Right lobe of liver (tissue), 6 donors: ENCODE data around the gene KCNN2. TPM values are rescaled to one million over a fixed set of nuclear protein-coding genes. Genes with fewer than 3 reads are reported as not detected.

Source experiments
- ATAC-seq, 4 donors: fragments of 200-7000 bp; cut with Tn5 transposase; one replicate each; pipeline ENCODE4 v1.9.1; 2020; ENCODE audit warnings: mild to moderate bottlenecking in 4 of 4, moderate library complexity in 4 of 4
- DNase-seq, 3 donors: peaks; one replicate each; pipeline ENCODE4 v3.0.0-alpha.2; 2020
- H3K27ac ChIP-seq, 3 donors: fragments of 200-600 bp; one replicate each; pipeline ENCODE4 v1.8.0; 2022
- H3K27me3 ChIP-seq, 2 donors: fragments of 200-600 bp; one replicate each; pipeline ENCODE4 v1.8.0; 2022
- H3K36me3 ChIP-seq, 4 donors: fragments of 200-600 bp; sonication (generic) in 1 of 4; one replicate each; pipeline versions ENCODE4 v1.5.1 to v1.8.0; 2017 to 2022; ENCODE audit warnings: control low read depth in 1 of 4
- H3K4me1 ChIP-seq, 4 donors: fragments of 200-600 bp; sonication (generic) in 1 of 4; one replicate each; pipeline versions ENCODE4 v1.5.1 to v1.8.0; 2017 to 2022; ENCODE audit warnings: control low read depth in 1 of 4
- H3K4me3 ChIP-seq, 3 donors: fragments of 200-600 bp; one replicate each; pipeline ENCODE4 v1.8.0; 2022
- H3K9me3 ChIP-seq, 4 donors: fragments of 200-600 bp; sonication (generic) in 1 of 4; one replicate each; pipeline versions ENCODE4 v1.5.1 to v1.8.0; 2017 to 2022; ENCODE audit warnings: control low read depth in 1 of 4
- POLR2A ChIP-seq: fragments of 450-650 bp; IDR thresholded peaks from one replicate; pipeline ENCODE4 v1.6.1; 2017; ENCODE audit warnings: antibody characterized with exemption, mild to moderate bottlenecking
- WGBS: methylation state at CpG from one replicate; pipeline ENCODE4 v1.1.6; 2018; ENCODE audit warnings: low coverage, low lambda C conversion rate; ENCODE audit not compliant: insufficient coverage; ENCODE audit errors: missing lambda C conversion rate; 5-methylcytosine and 5-hydroxymethylcytosine counted together
- intact Hi-C, 2 donors: fragments of 100-400 bp; cut with DNase I; formaldehyde crosslinking; loops; one replicate each; pipeline versions ENCODE4 v1.11.2 to v1.14.1; 2022
- total RNA-seq, 6 experiments: library from RNA; depleted of rRNA in 2 of 6; stranded (reverse); fragments of >200 nt in 2 of 6; fragmentation: NEBNext Ultra II Directional in 3 of 6; extraction: Animal tissue kit (Norgen Biotek cat#: 25700) in 3 of 6; gene quantifications; one replicate each; pipeline versions ENCODE4 v1.1.0 to v1.2.4, GENCODE V29; 2016 to 2023
- TF ChIP-seq, protein P1 (sequence below), 4 donors: fragments of 200-600 bp in 3 of 4; fragments of 450-650 bp in 1 of 4; IDR thresholded peaks; one replicate each; pipeline versions ENCODE4 v1.5.1 to v1.8.0; 2016 to 2022; ENCODE audit warnings: antibody characterized with exemption in 4 of 4, mild to moderate bottlenecking in 2 of 4
- donor health status: DM: no; HTN: yes; CAD: no.
- donor health status: DM: no; HTN: no; CAD: no.
- donor health status: DM: no; HTN: no; CAD: no.
- donor health status: DM: no; HTN: yes; CAD: no.
- donor health status: DM: no; HTN: yes; CAD: no.

Gene KCNN2
- total RNA-seq, 6 experiments from 2014 or later = 0.60 to 17.4 (median 6.5) TPM

DNA sequence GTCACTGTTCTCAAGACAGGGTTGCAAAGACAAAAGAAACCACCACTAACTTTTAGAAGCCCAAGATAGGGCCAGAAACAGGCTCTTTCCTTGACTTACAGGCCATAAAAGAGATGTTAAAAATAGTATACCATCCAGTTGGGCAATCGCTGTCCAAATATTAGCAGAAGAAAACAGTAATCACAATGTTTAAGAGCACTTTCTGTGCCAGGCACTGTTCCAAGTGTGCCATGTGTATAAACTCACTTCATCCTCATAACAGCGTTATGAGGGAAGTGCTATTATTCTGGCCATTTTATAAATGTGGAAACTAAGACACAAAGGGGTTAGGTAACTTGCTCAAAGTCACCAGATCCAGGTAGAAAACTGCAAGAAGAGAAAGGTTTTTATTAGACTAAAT is 111.7 kb downstream of the KCNN2 start:
- Histone ChIP-seq H3K27ac (no peak overlapping the region), H3K36me3 (no peaks in the 10 kb centered on the region), H3K27me3 (no peaks in the 10 kb centered on the region), H3K9me3 (no peaks in the 10 kb centered on the region), H3K4me1 (peaks cover 0 to 14% (median 0%) of the 10 kb centered on the region in 4 donors), H3K4me3 (no peak overlapping the region)
- 41% methylated on average over 2 of the region's 2 CpGs for WGBS
- intact Hi-C loops = no loop called here
- no peak for TF ChIP-seq POLR2A
- TF ChIP-seq, protein P1, sequence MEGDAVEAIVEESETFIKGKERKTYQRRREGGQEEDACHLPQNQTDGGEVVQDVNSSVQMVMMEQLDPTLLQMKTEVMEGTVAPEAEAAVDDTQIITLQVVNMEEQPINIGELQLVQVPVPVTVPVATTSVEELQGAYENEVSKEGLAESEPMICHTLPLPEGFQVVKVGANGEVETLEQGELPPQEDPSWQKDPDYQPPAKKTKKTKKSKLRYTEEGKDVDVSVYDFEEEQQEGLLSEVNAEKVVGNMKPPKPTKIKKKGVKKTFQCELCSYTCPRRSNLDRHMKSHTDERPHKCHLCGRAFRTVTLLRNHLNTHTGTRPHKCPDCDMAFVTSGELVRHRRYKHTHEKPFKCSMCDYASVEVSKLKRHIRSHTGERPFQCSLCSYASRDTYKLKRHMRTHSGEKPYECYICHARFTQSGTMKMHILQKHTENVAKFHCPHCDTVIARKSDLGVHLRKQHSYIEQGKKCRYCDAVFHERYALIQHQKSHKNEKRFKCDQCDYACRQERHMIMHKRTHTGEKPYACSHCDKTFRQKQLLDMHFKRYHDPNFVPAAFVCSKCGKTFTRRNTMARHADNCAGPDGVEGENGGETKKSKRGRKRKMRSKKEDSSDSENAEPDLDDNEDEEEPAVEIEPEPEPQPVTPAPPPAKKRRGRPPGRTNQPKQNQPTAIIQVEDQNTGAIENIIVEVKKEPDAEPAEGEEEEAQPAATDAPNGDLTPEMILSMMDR (IDR thresholded peaks at IDR 0.05) = no peak
- DNase-seq (peak in 1 of 3 donors; percentile 49), ATAC-seq (peak; percentile 49 to 88 (median 82))

DNA sequence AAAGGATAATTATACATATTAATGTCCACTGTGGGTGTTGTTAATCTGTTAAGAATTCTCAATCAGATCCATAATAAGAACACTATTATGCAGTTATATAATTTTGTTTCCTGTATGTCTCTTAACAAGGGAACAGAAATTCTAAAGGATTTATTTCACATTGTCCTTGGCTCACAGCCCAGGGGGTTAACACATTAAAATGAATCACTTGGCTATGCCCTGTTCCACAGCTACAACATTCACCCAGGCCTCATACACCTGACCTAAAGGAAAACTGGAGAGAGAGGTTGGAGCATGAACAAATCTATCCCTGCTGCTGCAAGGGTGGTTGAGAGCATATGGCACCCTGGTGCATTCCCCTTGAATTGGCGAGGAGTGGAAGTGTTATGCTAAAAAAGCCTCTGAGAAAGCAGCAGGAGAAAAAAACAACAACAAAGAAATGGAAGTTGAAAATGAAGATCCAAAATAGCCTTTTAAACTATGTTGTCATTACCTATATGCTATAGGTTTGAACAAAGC is 116.0 kb downstream of the KCNN2 start:
- intact Hi-C loops = no loop called here
- ATAC-seq = no peak
- DNase-seq = no peak

DNA sequence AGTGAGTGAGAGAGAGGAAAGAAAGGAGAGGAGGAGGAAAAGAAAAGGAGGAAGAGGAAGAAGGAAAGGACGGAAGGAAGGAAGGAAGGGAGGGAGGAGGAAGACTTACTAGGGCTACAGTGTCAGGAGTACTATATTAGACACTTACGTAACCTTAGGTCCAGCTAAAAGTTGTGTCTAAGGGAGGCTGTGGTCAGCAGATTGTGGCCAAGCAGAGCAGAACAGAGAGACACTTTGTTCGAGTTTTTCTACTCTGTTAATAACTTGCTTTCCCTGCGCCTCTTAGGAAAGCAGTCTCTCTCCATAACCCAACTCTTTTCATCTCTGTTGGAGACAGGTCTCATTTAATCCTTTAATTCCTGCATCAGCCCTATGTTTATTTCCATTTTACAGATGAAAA is 138.9 kb downstream of the KCNN2 start:
- DNase-seq (no peak), ATAC-seq (no peak)
- intact Hi-C loops = no loop called here
- no peak for TF ChIP-seq POLR2A
- TF ChIP-seq, protein P1 (IDR thresholded peaks at IDR 0.05) = no peak
- Histone ChIP-seq H3K4me3 (no peak overlapping the region), H3K4me1 (no peaks in the 10 kb centered on the region), H3K27ac (no peak overlapping the region), H3K36me3 (peaks cover 0 to 11% (median 0%) of the 10 kb centered on the region in 4 donors), H3K9me3 (no peaks in the 10 kb centered on the region), H3K27me3 (no peaks in the 10 kb centered on the region)
- WGBS = 53% methylated on average over 4 of the region's 4 CpGs

More for the DNA sequence above, 116.0 kb downstream of the KCNN2 start:
- Histone ChIP-seq H3K36me3 (no peaks in the 10 kb centered on the region), H3K27ac (no peak overlapping the region), H3K4me1 (peaks cover 0 to 11% (median 0%) of the 10 kb centered on the region in 4 donors), H3K9me3 (no peaks in the 10 kb centered on the region), H3K4me3 (no peak overlapping the region), H3K27me3 (no peaks in the 10 kb centered on the region)
- no peak for TF ChIP-seq POLR2A
- TF ChIP-seq, protein P1 (IDR thresholded peaks at IDR 0.05) = no peak
- WGBS = 50% methylated on average over 1 of the region's 1 CpG

DNA sequence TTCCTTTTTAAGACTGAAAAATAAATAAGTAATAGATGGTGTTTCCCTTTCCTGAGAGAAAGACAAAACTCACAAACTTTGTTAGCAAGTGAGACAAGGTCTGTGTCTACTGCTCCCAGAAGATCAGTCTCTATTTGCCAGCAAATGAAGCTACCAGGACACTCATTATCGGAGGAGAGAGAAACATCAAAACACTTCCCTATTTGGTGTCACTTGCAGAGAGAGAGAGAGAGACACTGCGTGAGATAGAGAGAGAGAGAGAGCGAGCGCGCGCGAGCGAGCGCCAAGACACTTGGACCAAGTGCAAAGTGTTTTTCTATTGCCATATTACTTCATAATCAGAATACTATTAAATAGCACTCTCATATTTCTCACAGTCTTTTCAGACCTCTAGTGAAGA is 142.7 kb downstream of the KCNN2 start:
- no peak overlapping the region for H3K4me3 ChIP-seq
- 80% methylated on average over 8 of the region's 9 CpGs for WGBS
- no peaks in the 10 kb centered on the region for H3K9me3 ChIP-seq
- TF ChIP-seq POLR2A = no peak
- TF ChIP-seq, protein P1 (IDR thresholded peaks at IDR 0.05) = no peak
- no peaks in the 10 kb centered on the region for H3K4me1 ChIP-seq
- intact Hi-C loops = no loop called here
- no peaks in the 10 kb centered on the region for H3K36me3 ChIP-seq
- DNase-seq (no peak), ATAC-seq (no peak)
- H3K27ac ChIP-seq = no peak overlapping the region
- no peaks in the 10 kb centered on the region for H3K27me3 ChIP-seq

DNA sequence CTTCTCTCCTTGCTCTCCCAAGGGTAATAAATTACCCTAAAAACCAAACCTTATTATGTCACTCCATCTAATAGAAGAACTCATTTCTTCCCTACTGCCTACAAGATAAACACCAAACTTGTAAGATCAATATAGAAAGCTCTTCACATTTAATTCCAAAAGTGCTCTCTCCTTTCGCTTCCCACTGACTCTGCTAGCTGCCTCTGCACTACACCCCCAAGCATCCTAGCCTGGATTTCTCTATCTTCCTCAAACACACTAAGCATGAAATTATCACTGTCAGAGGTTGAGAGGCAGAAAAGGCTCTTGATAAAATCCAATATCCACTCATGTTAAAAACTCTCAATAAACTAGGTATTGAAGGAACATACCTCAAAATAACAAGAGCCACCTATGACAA is 162.4 kb downstream of the KCNN2 start:
- Histone ChIP-seq H3K27ac (no peak overlapping the region), H3K9me3 (no peaks in the 10 kb centered on the region), H3K27me3 (no peaks in the 10 kb centered on the region), H3K4me3 (no peak overlapping the region), H3K4me1 (no peaks in the 10 kb centered on the region), H3K36me3 (no peaks in the 10 kb centered on the region)
- TF ChIP-seq POLR2A = no peak
- TF ChIP-seq, protein P1 (IDR thresholded peaks at IDR 0.05) = no peak
- ATAC-seq (no peak), DNase-seq (no peak)
- intact Hi-C loops = no loop called here
- WGBS = 63% methylated on average over 1 of the region's 1 CpG
